ENCODE measurements around the gene CIC.

The CIC gene

GRCh38 chr19:42244347-42245220 is 24.5 kb upstream of the CIC start:
- peak; percentile 75 for TF ChIP-seq CTCF (IDR thresholded peaks at IDR 0.05; ENCODE audit: insufficient read depth, missing control alignments)
- FAIRE-seq (no peak), DNase-seq (ENCODE audit: insufficient read length, low spot score) (peak; percentile 66)

- TF ChIP-seq CTCF (IDR thresholded peaks at IDR 0.05; ENCODE audit: insufficient read depth, missing control alignments), result no peak
- no peak for FAIRE-seq
- DNase-seq (ENCODE audit: insufficient read length, low spot score), result no peak
These were observed 23.8 kb upstream of the CIC start for GRCh38 chr19:42245231-42245630.

GRCh38 chr19:42246143-42246921 is 22.7 kb upstream of the CIC start:
- DNase-seq (ENCODE audit: insufficient read length, low spot score) (no peak), FAIRE-seq (no peak)
- peak; percentile 40 for TF ChIP-seq CTCF (IDR thresholded peaks at IDR 0.05; ENCODE audit: insufficient read depth, missing control alignments)

GRCh38 chr19:42246922-42247639 is 22.0 kb upstream of the CIC start:
- DNase-seq (ENCODE audit: insufficient read length, low spot score) (no peak), FAIRE-seq (no peak)
- no peak for TF ChIP-seq CTCF (IDR thresholded peaks at IDR 0.05; ENCODE audit: insufficient read depth, missing control alignments)

GRCh38 chr19:42247640-42248199 is 21.3 kb upstream of the CIC start:
- FAIRE-seq (no peak), DNase-seq (ENCODE audit: insufficient read length, low spot score) (no peak)
- no peak for TF ChIP-seq CTCF (IDR thresholded peaks at IDR 0.05; ENCODE audit: insufficient read depth, missing control alignments)

DNA sequence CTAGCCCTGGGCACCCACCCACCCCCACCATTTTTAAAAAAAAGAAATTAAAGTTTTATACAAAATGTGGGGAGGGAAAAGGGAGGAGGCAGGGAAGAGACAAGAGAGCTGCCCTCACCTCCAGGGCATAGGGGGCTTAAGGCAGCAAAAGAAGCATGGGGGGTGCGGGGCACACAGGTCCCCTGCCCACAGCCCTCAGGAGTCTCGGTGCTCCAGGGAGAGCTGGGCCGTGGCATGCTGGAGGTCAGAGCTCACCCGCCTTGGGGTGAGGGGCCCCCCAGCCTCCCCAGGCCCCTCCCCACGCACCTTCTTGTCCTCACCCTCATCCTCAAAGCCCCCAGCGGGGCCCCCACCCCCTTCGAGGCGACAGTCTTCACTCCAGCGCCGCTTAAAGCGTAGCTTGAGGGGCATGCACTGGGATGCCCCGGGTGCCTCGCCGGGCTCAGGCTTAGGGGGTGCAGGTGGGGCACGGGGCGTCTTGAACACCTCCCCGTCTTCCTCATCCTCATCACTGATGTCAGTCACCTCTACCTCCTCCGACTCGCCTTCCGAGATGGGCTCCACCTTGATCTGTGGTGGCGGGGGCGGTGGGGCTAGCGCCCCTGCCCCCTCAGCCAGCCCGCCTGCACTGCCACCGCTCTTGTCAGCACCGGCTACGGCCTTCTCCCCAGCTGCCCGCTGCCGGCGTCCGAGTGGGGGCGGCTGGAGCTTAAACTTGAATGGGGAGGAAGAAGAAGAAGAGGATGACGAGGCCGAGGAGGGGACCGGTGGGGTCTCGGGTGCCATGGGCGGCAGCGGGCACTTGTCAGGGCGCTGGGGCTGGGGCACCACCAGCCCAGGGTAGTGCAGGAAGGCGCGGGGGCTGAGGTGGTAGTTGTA is 20.5 kb upstream of the CIC start:
- no peak for FAIRE-seq
- TF ChIP-seq CTCF (IDR thresholded peaks at IDR 0.05; ENCODE audit: insufficient read depth, missing control alignments), result no peak
- DNase-seq (ENCODE audit: insufficient read length, low spot score), result no peak

Data from D721Med (cell line).